Measurements from ENCODE around the gene TRMU.
"Not testable (repeated sequence)": the region's sequence is repeated elsewhere in the genome, so short reads cannot be mapped to it uniquely, and the experiment has no call there.

Gene TRMU

GRCh38 chr22:46303347-46303965, 32.1 kb upstream of the TRMU start:
- no peak for DNase-seq

- DNase-seq: no peak
These were observed 27.1 kb upstream of the TRMU start for GRCh38 chr22:46308283-46308988.

- DNase-seq: no peak
These were observed 25.9 kb upstream of the TRMU start for GRCh38 chr22:46309526-46310085.

GRCh38 chr22:46312056-46312455, 23.5 kb upstream of the TRMU start:
- no peak for DNase-seq

- DNase-seq: not testable (repeated sequence)
These were observed 22.7 kb upstream of the TRMU start for GRCh38 chr22:46312848-46313247.

GRCh38 chr22:46315976-46316375, 19.5 kb upstream of the TRMU start:
- no peak for DNase-seq

- no peak for DNase-seq
These were observed 17.9 kb upstream of the TRMU start for GRCh38 chr22:46317646-46318045.

GRCh38 chr22:46318576-46318975, 16.9 kb upstream of the TRMU start:
- no peak for DNase-seq

GRCh38 chr22:46319319-46319718, 16.2 kb upstream of the TRMU start:
- DNase-seq: no peak

- DNase-seq: no peak
These were observed 15.3 kb upstream of the TRMU start for GRCh38 chr22:46320166-46320710.

GRCh38 chr22:46320716-46321386, 14.7 kb upstream of the TRMU start:
- no peak for DNase-seq

- DNase-seq: no peak
These were observed 12.8 kb upstream of the TRMU start for GRCh38 chr22:46322711-46323110.

- DNase-seq: no peak
These were observed 12.4 kb upstream of the TRMU start for GRCh38 chr22:46323162-46323561.

GRCh38 chr22:46326066-46326680, 9.3 kb upstream of the TRMU start:
- no peak for DNase-seq

- no peak for DNase-seq
These were observed 7.6 kb upstream of the TRMU start for GRCh38 chr22:46327691-46328465.

GRCh38 chr22:46328797-46329196, 6.7 kb upstream of the TRMU start:
- no peak for DNase-seq

GRCh38 chr22:46329616-46330015, 5.9 kb upstream of the TRMU start:
- no peak for DNase-seq

- no peak for DNase-seq
These were observed 5.1 kb upstream of the TRMU start for GRCh38 chr22:46330426-46330825.

GRCh38 chr22:46331496-46331895, 4.0 kb upstream of the TRMU start:
- no peak for DNase-seq

GRCh38 chr22:46336119-46337078, 885 bp downstream of the TRMU start:
- no peak for DNase-seq

- no peak for DNase-seq
These were observed 2.4 kb downstream of the TRMU start for GRCh38 chr22:46337870-46338269.

Data from NCI-H1092 treated with DMSO at 0.1 percent for 48 hours (cell line).